GM18858 (cell line): Measurements from ENCODE around the gene KCND3.
"Not testable (repeated sequence)": the region's sequence is repeated elsewhere in the genome, so short reads cannot be mapped to it uniquely, and the experiment has no call there.

Source experiments
- ATAC-seq: cut with Tn5 transposase; IDR thresholded peaks from one replicate; pipeline ENCODE4 v1.9.1; 2021; ENCODE audit not compliant: unreplicated experiment

The KCND3 gene

GRCh38 chr1:111818546-111818945 lies 170.9 kb downstream of the KCND3 start:
- no peak for ATAC-seq

GRCh38 chr1:111818081-111818480 lies 171.4 kb downstream of the KCND3 start:
- no peak for ATAC-seq

GRCh38 chr1:111814642-111815041 lies 174.8 kb downstream of the KCND3 start:
- ATAC-seq, result no peak

GRCh38 chr1:111814305-111814628 lies 175.2 kb downstream of the KCND3 start:
- no peak for ATAC-seq

GRCh38 chr1:111813440-111814304 lies 175.8 kb downstream of the KCND3 start:
- no peak for ATAC-seq

- ATAC-seq, result no peak
These were observed 177.2 kb downstream of the KCND3 start for GRCh38 chr1:111812306-111812705.

- ATAC-seq, result no peak
These were observed 177.6 kb downstream of the KCND3 start for GRCh38 chr1:111811891-111812290.

- ATAC-seq, result no peak
These were observed 184.2 kb downstream of the KCND3 start for GRCh38 chr1:111805251-111805650.

- ATAC-seq, result no peak
These were observed 184.7 kb downstream of the KCND3 start for GRCh38 chr1:111804776-111805175.

GRCh38 chr1:111803951-111804350 lies 185.5 kb downstream of the KCND3 start:
- ATAC-seq, result no peak

- ATAC-seq, result no peak
These were observed 186.5 kb downstream of the KCND3 start for GRCh38 chr1:111802984-111803383.

GRCh38 chr1:111802110-111802509 lies 187.4 kb downstream of the KCND3 start:
- ATAC-seq, result no peak

GRCh38 chr1:111801071-111801850 lies 188.2 kb downstream of the KCND3 start:
- no peak for ATAC-seq

GRCh38 chr1:111799722-111800121 lies 189.7 kb downstream of the KCND3 start:
- not testable (repeated sequence) for ATAC-seq

GRCh38 chr1:111798580-111798979 lies 190.9 kb downstream of the KCND3 start:
- no peak for ATAC-seq

GRCh38 chr1:111795401-111795800 lies 194.1 kb downstream of the KCND3 start:
- ATAC-seq, result no peak

GRCh38 chr1:111793923-111794322 lies 195.5 kb downstream of the KCND3 start:
- no peak for ATAC-seq

GRCh38 chr1:111792249-111792648 lies 197.2 kb downstream of the KCND3 start:
- ATAC-seq, result no peak

- ATAC-seq, result no peak
These were observed 197.7 kb downstream of the KCND3 start for GRCh38 chr1:111791776-111792175.

- ATAC-seq, result no peak
These were observed 199.7 kb downstream of the KCND3 start for GRCh38 chr1:111789666-111790316.

- no peak for ATAC-seq
These were observed 200.3 kb downstream of the KCND3 start for GRCh38 chr1:111789142-111789541.
